GM21390 (cell line): ENCODE measurements around the gene CDK19.
"Not testable (repeated sequence)": the region's sequence is repeated elsewhere in the genome, so short reads cannot be mapped to it uniquely, and the experiment has no call there.

Source experiments
- ATAC-seq: cut with Tn5 transposase; IDR thresholded peaks from one replicate; pipeline ENCODE4 v1.9.1; 2021; ENCODE audit not compliant: unreplicated experiment

CDK19 gene

GRCh38 chr6:110628330-110628729 is 186.9 kb downstream of the CDK19 start:
- ATAC-seq = no peak

GRCh38 chr6:110626442-110626841 is 188.8 kb downstream of the CDK19 start:
- ATAC-seq = no peak

- no peak for ATAC-seq
Measured at GRCh38 chr6:110625883-110626282, 189.4 kb downstream of the CDK19 start.

- ATAC-seq = no peak
Measured at GRCh38 chr6:110622912-110623578, 192.2 kb downstream of the CDK19 start.

GRCh38 chr6:110621061-110621460 is 194.2 kb downstream of the CDK19 start:
- no peak for ATAC-seq

- ATAC-seq = no peak
Measured at GRCh38 chr6:110620065-110620464, 195.2 kb downstream of the CDK19 start.

- ATAC-seq = no peak
Measured at GRCh38 chr6:110619275-110619908, 195.9 kb downstream of the CDK19 start.

GRCh38 chr6:110618591-110619267 is 196.5 kb downstream of the CDK19 start:
- ATAC-seq = no peak

- ATAC-seq = peak; percentile 83
Measured at GRCh38 chr6:110617057-110617456, 198.2 kb downstream of the CDK19 start.

GRCh38 chr6:110615722-110616121 is 199.5 kb downstream of the CDK19 start:
- no peak for ATAC-seq

GRCh38 chr6:110614586-110614985 is 200.7 kb downstream of the CDK19 start:
- ATAC-seq = no peak

GRCh38 chr6:110614106-110614505 is 201.2 kb downstream of the CDK19 start:
- ATAC-seq = no peak

GRCh38 chr6:110613356-110613755 is 201.9 kb downstream of the CDK19 start:
- no peak for ATAC-seq

- no peak for ATAC-seq
Measured at GRCh38 chr6:110612298-110612697, 203.0 kb downstream of the CDK19 start.

GRCh38 chr6:110609101-110609500 is 206.2 kb downstream of the CDK19 start:
- ATAC-seq = no peak

- no peak for ATAC-seq
Measured at GRCh38 chr6:110608151-110608550, 207.1 kb downstream of the CDK19 start.

- no peak for ATAC-seq
Measured at GRCh38 chr6:110606151-110606550, 209.1 kb downstream of the CDK19 start.

- not testable (repeated sequence) for ATAC-seq
Measured at GRCh38 chr6:110600640-110601039, 214.6 kb downstream of the CDK19 start.

- ATAC-seq = no peak
Measured at GRCh38 chr6:110597761-110598160, 217.5 kb downstream of the CDK19 start.

- no peak for ATAC-seq
Measured at GRCh38 chr6:110596354-110596753, 218.9 kb downstream of the CDK19 start.

- ATAC-seq = no peak
Measured at GRCh38 chr6:110595112-110595511, 220.2 kb downstream of the CDK19 start.

GRCh38 chr6:110593637-110594036 is 221.6 kb downstream of the CDK19 start:
- no peak for ATAC-seq
